SIG-M5 treated with dmso at 0.1 percent for 504 hours (cell line): ENCODE measurements around the gene ZNF444.
A peak's percentile ranks its signal among the peaks of the same experiment; 100 is the strongest.

Experiments used
- DNase-seq: peaks from one replicate; lab custom pipeline; 2025; ENCODE audit not compliant: unreplicated experiment; lab: John Stamatoyannopoulos, UW

The ZNF444 gene

GRCh38 chr19:56106993-56107392 is 34.1 kb upstream of the ZNF444 start:
- no peak for DNase-seq

- DNase-seq: no peak
Observed at GRCh38 chr19:56107626-56108351, 33.3 kb upstream of the ZNF444 start.

- no peak for DNase-seq
Observed at GRCh38 chr19:56108447-56109195, 32.5 kb upstream of the ZNF444 start.

- DNase-seq: no peak
Observed at GRCh38 chr19:56109226-56109625, 31.9 kb upstream of the ZNF444 start.

DNA sequence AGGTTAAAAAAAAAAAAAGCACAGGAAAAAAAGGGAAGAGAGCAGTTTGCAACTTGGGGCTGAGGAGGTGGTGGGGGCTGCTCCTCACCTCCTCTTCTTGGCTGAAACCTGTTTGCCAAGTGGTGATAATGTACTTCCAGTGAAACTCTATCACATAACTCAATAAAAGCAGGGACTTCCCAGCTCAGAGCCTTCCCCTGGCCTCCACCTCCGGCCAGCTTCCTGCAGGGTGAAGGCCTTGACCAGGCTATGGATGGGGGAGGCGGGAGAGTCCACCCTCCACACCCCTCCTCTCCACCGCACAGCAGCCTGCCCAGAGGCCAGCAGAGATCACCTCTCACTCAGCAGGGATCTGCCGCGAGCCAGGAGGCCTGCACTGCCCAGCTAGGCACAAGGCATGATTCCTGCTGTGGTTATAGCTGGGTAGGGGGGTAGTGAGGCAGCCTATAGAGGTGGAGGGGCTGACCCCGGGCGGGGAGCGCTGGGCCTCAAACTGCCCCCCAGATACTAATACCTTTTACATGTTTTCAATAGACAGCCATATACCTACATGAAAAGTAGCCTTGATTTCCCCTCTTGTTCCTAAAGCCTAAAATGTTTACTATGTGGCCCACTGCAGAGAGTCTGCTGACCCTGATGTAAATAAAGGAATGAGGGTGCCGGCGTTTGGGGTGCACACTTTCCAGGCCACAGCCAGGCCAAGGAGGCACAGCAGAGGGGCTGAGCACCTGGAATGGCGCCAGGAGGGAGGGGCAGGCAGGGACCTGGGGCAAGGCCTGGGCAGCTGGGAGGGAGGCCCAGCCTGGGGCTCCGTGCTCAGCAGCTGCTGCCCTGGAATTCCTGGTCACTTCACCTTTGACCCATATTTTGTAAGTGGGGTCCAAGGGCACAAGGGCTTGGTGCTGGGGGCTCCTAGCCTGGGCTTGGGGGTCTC is 30.3 kb upstream of the ZNF444 start:
- DNase-seq: peak; percentile 10

DNA sequence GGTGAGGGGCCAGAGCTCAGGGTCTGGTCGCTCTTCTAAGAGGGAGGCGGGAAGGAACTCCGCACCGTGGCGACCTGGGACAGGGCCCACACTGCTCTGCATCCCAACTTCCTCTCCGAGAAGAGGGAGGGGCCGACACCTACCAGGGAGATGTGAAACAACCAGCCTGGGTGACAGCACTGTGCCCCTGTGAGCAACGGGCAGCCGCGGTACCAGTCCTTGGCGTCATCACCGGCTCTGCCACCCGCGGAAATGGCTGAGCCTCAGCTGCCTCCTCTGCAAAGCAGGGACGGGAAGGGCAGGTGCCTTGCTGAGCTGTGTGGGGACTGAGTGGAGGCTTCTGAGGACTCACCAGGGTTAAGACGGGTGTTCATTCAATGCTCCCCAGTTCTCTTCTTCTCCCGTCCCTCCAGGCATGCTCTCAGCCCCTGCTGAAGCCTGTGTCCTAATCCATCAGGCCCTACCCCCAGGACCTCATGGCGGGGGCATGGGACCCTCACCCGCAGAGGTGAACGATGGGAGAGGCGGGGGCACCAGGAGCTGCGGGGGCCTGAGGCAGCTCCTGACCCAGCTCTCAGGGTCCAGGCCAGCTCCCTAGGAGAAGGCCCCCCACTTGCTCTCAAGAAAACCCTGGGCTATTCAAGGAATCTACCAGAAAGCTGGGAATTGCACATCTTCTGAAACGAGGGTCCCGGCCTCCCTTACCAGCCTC is 29.3 kb upstream of the ZNF444 start:
- peak; percentile 70 for DNase-seq

DNA sequence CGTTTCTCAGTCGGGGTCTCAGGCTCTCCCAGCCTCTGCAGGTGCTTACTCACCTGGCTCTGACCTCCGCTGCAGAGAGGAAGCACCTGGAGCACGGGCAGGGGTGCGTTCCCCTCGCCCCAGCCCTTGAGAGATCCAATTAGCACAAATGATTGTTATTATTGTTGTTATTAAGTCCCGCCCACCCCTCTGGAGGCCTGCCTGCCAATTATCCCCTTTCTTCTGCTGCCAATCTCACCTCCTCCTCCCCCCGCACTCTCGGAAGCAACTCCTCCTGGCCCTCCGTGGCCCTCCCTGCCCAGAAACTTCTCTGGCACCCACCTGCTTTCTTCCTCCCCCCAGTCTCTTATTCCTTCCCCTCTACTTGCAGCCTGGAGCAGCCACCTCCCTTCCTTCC is 28.8 kb upstream of the ZNF444 start:
- no peak for DNase-seq

GRCh38 chr19:56113074-56113632 is 27.9 kb upstream of the ZNF444 start:
- DNase-seq: no peak

- DNase-seq: no peak
Observed at GRCh38 chr19:56114051-56114777, 26.9 kb upstream of the ZNF444 start.

GRCh38 chr19:56114778-56115110 is 26.3 kb upstream of the ZNF444 start:
- no peak for DNase-seq

GRCh38 chr19:56115490-56115889 is 25.6 kb upstream of the ZNF444 start:
- DNase-seq: no peak

DNA sequence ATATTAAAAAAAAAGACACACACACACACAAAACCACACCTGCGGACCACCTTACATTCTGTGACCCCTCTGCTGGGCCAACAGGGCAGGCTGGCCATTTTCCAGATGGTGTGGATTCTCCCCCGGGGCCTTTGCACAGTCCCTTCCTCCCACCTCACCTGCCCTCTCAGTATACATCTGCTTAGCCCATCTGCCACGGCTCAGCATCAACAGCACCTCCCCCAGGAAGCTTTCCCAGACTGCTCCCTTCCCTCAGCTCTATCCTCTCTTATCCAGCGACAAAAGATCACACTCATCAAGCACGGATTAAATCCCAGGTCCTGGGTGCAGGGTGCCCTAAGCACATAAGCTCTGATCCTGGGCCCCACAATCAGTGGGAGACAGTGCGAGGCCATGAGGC is 24.5 kb upstream of the ZNF444 start:
- no peak for DNase-seq

DNA sequence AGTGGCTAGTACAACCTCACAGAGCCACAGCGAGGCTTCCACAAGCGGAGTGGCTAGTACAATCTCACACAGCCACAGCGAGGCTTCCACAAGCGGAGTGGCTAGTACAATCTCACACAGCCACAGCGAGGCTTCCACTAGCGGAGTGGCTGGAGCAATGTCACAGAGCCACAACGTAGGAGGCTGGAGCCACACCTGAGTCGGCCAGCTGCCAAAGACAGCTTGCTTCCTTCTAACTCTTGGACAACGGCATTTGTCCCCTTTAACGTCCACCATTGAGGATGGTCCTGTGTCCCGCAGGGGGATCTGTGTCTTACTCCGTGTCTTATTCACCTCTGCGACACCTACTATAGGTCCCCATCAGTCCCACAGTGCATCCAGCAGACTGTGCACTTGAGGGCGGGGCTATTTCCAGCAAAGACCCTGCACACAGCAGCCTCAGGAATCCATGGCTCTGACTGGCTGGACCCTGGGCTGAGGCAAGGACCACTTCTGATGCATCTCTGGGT is 23.7 kb upstream of the ZNF444 start:
- no peak for DNase-seq

- no peak for DNase-seq
Observed at GRCh38 chr19:56117889-56118288, 23.2 kb upstream of the ZNF444 start.

GRCh38 chr19:56118666-56119581 is 22.2 kb upstream of the ZNF444 start:
- DNase-seq: peak; percentile 25

GRCh38 chr19:56119582-56119978 is 21.5 kb upstream of the ZNF444 start:
- DNase-seq: no peak

GRCh38 chr19:56120002-56120370 is 21.1 kb upstream of the ZNF444 start:
- no peak for DNase-seq

- peak; percentile 68 for DNase-seq
Observed at GRCh38 chr19:56120371-56121179, 20.5 kb upstream of the ZNF444 start.
